Left forelimb (tissue), 1 donor: ENCODE results near the gene STPG4.

Source experiments
- DNase-seq: peaks from one replicate; pipeline ENCODE4 v3.0.0-alpha.2; 2018; ENCODE audit warnings: low spot score

The STPG4 gene

GRCh38 chr2:47070920-47071824, 83.9 kb downstream of the STPG4 start:
- DNase-seq = no peak

DNA sequence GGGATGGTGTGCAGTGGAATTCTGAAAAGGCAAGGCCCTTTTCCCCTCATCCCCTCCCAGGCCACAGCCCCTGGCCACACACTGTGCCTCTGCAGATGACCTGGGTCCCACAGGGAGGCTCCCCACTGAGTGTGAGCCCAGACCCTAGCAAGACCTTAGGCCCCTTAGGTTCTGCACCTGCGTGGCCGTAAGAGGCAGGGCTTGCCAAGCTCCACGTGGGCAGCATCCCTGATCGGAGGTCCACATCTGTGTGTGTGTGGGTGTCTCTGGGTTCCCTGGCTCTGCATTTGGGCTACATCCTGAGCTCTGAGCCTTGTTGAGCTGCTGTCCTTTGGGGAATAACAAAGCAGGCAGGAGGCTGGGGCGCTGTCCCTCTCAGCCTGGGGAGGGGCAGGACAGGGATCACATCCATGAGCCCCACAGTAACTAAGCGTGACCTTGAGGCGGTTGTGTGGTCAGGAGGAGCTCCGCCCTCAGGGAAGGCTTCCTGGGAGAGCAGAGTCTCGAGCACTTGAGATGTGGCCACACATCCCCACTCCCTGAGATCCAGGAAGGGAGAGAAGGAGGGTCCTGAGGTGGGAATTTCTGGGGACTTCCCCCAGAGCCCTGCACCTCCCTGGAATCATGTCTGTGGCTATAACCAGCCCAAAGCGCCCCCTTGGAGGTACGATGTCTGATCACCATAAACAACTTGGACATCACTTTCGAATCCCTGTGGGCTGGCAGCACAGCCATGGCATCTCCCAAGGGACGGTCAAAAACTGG, 84.8 kb downstream of the STPG4 start:
- no peak for DNase-seq

- no peak for DNase-seq
Observed at GRCh38 chr2:47069628-47070154, 85.4 kb downstream of the STPG4 start.

DNA sequence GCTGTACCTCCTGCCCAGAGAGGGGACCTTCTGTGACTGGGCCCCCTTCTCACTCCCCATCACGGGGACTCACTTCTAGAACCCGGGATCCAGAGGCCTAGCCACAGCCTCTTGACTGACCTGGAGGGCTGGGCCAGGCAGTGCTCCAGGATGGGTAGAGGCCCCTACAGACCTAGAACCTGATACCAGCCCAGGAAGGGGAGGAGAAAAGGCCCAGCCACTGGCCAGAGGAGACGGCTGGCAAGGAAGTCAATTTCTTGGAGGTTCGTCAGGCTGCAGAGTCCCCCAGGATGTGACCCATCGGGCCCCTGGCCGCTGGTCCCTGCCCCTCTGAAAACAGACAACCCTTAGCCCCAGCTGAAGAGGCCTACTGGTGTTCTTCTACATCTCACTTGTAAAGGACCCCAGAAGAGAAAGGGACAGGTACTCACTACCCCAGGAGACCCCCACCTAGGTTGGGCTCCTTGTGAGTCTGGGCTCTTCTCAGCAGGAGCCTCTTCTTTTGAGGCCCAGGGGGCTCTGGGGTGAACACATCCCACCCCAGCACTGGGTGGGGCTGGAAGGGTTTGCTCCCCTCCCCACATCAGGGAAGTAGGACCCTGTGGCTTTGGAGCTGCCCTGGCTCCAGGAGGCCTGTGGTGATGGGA, 86.0 kb downstream of the STPG4 start:
- no peak for DNase-seq

GRCh38 chr2:47067788-47068407, 87.2 kb downstream of the STPG4 start:
- no peak for DNase-seq

GRCh38 chr2:47065771-47066380, 89.2 kb downstream of the STPG4 start:
- no peak for DNase-seq

DNA sequence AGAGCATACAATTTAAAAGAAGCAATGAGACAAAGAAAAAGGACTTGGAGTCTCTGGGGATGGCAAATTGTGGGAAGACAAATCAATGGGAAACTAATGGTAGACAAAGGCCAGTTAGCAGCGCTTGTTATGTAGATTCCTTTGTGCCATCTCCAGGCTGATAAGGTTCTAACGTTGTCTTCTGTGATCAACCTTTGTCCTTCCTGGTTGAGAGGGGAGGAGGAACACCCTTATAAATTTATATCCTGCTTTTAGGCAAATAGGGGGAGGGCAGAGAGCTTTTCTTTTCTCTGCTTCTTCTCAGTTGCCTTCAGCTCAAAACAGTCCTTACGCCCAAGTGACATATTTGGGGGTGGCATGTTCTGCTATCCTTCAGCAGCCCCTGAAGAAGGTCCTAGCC, 89.8 kb downstream of the STPG4 start:
- no peak for DNase-seq

- no peak for DNase-seq
Observed at GRCh38 chr2:47064106-47064505, 91.0 kb downstream of the STPG4 start.

DNA sequence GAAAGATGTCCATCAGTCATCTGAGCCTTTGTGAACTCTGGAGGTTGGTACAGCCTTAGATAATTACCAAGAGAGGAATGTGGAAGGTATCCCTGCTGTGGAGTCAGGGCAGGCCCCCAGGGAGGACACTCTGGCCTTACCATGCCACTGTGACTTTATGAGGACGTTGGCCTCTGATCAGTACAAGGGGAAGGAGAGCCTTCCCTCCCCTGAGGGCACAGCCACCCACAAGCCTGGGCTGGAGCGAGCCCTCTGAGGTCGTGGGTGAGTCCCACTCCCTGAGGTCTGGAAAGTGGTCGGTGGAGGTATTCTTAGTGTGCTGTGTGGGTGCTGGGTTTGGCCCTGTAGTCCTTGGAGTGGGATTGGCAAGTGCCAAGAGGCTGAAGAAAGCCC, 91.6 kb downstream of the STPG4 start:
- DNase-seq = no peak

GRCh38 chr2:47062681-47063537, 92.2 kb downstream of the STPG4 start:
- DNase-seq = no peak

DNA sequence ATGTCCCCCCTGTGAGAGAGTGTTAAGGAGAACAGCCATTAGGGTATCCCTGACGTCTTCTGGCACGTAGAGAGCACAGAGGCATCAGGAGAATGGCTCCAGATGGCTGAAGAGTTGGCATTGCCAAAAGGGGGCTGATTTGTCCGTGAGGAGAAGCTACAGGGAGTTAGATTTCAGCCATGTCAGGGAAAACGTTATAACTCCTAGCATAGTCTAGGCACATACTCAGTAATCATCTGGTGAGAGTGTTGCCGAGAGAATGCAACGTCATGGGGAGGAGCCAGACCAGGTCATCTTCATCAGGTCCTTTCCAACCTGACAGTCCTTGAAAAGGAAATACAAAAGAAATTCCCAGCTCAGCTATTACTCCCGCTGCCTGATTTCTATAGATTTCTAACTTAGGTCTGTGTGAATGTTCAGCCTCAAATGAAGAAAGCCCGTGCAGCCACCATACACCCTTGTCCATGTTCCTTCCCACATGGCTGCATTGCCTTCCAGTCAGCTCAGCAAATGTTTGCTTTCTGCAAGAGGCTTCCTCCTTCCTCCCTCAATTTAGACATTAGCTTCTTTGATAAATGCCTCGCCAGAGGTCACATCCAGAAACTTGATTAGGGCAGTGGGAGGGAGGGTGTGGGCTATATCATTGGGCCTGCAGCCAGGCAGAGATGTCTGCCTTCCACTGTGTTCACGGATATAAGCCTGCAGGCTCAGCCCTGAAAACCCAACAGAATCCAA, 93.0 kb downstream of the STPG4 start:
- no peak for DNase-seq

GRCh38 chr2:47060652-47061170, 94.4 kb downstream of the STPG4 start:
- DNase-seq = no peak

GRCh38 chr2:47058003-47058931, 96.8 kb downstream of the STPG4 start:
- no peak for DNase-seq

GRCh38 chr2:47057687-47058002, 97.5 kb downstream of the STPG4 start:
- no peak for DNase-seq

GRCh38 chr2:47056868-47057686, 98.0 kb downstream of the STPG4 start:
- no peak for DNase-seq

DNA sequence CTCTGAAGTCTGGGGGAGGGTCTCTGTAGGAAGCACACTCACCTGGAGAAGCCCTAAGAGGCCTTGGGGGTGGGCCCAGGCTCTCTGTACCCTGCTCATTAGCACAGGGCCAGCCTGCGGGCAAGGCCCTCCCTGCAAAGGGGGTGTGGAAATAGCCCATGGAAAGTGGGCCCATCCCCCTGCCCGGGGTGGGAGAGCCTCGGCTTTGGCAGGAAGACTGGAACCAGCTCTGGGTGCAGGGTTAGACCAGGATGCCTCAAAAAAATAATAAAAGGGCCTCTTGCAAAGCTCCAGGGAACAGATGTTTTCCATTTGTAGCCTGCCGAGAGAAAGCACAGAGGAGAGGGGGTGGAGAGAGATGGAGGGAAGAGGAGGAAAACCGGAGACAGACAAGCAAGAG, 98.7 kb downstream of the STPG4 start:
- no peak for DNase-seq

- DNase-seq = no peak
Observed at GRCh38 chr2:47054868-47055267, 100.2 kb downstream of the STPG4 start.

GRCh38 chr2:47054036-47054555, 101.0 kb downstream of the STPG4 start:
- no peak for DNase-seq
